Hepatocyte (in vitro differentiated cells): ENCODE data around the gene PAK2. TPM values are rescaled to one million over a fixed set of nuclear protein-coding genes. Genes with fewer than 3 reads are reported as not detected.

Experiments used
- DNase-seq: peaks from one replicate; pipeline ENCODE4 v3.0.0-alpha.2; 2016; ENCODE audit warnings: low spot score
- H2AFZ ChIP-seq: fragments of 200-600 bp; sonication (generic); 2 replicates; pipeline ENCODE4 v1.6.0; 2016; ENCODE audit warnings: antibody characterized with exemption, mild to moderate bottlenecking
- H3K27ac ChIP-seq: fragments of 200-600 bp; sonication (generic); 2 replicates; pipeline ENCODE4 v1.5.1; 2016; ENCODE audit warnings: mild to moderate bottlenecking
- H3K27me3 ChIP-seq: fragments of 200-600 bp; sonication (generic); 2 replicates; pipeline ENCODE4 v1.6.1; 2016
- H3K36me3 ChIP-seq: fragments of 200-600 bp; sonication (generic); replicated peaks from 2 replicates; pipeline ENCODE4 v1.5.1; 2016; ENCODE audit warnings: low read depth; ENCODE audit not compliant: insufficient read depth
- H3K4me1 ChIP-seq: fragments of 200-600 bp; sonication (generic); 2 replicates; pipeline ENCODE4 v1.5.1; 2016; ENCODE audit warnings: mild to moderate bottlenecking, moderate library complexity; ENCODE audit not compliant: insufficient read depth
- H3K4me2 ChIP-seq: fragments of 200-600 bp; sonication (generic); 2 replicates; pipeline ENCODE4 v1.6.0; 2016
- H3K4me3 ChIP-seq: fragments of 200-600 bp; sonication (generic); 2 replicates; pipeline ENCODE4 v1.5.1; 2016; ENCODE audit warnings: mild to moderate bottlenecking
- H3K79me2 ChIP-seq: fragments of 200-600 bp; sonication (generic); 2 replicates; pipeline ENCODE4 v1.6.0; 2017; ENCODE audit warnings: mild to moderate bottlenecking
- H3K9me2 ChIP-seq: fragments of 200-600 bp; sonication (generic); replicated peaks from 2 replicates; pipeline ENCODE4 v1.6.0; 2017; ENCODE audit warnings: mild to moderate bottlenecking; ENCODE audit not compliant: insufficient read depth
- H3K9me3 ChIP-seq: fragments of 200-600 bp; sonication (generic); 2 replicates; pipeline ENCODE4 v1.5.1; 2016; ENCODE audit warnings: low read depth, mild to moderate bottlenecking
- H4K20me1 ChIP-seq: fragments of 200-600 bp; sonication (generic); 2 replicates; pipeline ENCODE4 v1.6.0; 2016; ENCODE audit warnings: mild to moderate bottlenecking; ENCODE audit not compliant: insufficient read depth, poor library complexity, severe bottlenecking
- EZH2 ChIP-seq: fragments of 200-600 bp; sonication (generic); IDR thresholded peaks from 2 replicates; pipeline ENCODE4 v1.6.1; 2016; ENCODE audit warnings: antibody characterized with exemption, mild to moderate bottlenecking, borderline replicate concordance
- EZH2phosphoT487 ChIP-seq: fragments of 200-600 bp; sonication (generic); IDR thresholded peaks from one replicate; pipeline ENCODE4 v1.6.1; 2018; ENCODE audit warnings: antibody characterized with exemption, mild to moderate bottlenecking, low read depth, moderate library complexity; ENCODE audit not compliant: unreplicated experiment, severe bottlenecking
- WGBS: methylation state at CpG from one replicate; pipeline ENCODE4 v1.1.6; 2016; ENCODE audit warnings: low lambda C conversion rate; ENCODE audit errors: missing lambda C conversion rate; 5-methylcytosine and 5-hydroxymethylcytosine counted together
- polyA plus RNA-seq: library from polyadenylated mRNA; unstranded; fragments of >200 nt; fragmentation: Nextera tagmentation; extraction: Ambion mirVana; gene quantifications from 2 replicates; pipeline ENCODE4 v1.2.1, GENCODE V29; 2016
- total RNA-seq: library from RNA; depleted of rRNA; stranded (reverse); fragments of >200 nt; gene quantifications from 2 replicates; pipeline ENCODE4 v1.2.3, GENCODE V29; 2014
- TF ChIP-seq, protein P1 (sequence below): fragments of 200-600 bp; sonication (generic); IDR thresholded peaks from 2 replicates; pipeline ENCODE4 v1.5.1; 2016; ENCODE audit warnings: antibody characterized with exemption, mild to moderate bottlenecking; ENCODE audit not compliant: poor library complexity

The PAK2 gene
- total and polyA plus RNA-seq, 2 experiments from 2014 or later, result 26.5 to 50.9 TPM

DNA sequence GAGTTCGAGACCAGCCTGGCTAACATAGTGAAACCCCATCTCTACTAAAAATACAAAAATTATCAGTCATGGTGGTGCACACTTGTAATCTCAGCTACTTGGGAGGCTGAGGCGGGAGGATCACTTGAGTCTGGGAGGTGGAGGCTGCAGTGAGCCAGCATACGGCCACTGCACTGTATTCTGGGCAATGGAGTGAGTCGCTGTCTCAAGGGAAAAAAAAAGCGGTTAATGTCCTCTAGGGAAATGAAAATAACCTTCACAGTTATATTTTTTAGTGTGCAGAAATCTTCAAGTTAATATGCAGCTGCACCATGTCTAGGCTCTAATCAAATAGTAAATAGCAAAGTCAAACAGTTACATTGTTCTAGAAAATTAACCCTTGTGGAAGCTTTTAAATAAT is 42.4 kb upstream of the PAK2 start:
- H3K36me3 ChIP-seq, result no peaks in the 10 kb centered on the region
- no peak for DNase-seq
- H3K27me3 ChIP-seq, result no peaks in the 10 kb centered on the region
- H3K79me2 ChIP-seq, result no peaks in the 10 kb centered on the region
- no peak for TF ChIP-seq EZH2phosphoT487
- TF ChIP-seq, protein P1, sequence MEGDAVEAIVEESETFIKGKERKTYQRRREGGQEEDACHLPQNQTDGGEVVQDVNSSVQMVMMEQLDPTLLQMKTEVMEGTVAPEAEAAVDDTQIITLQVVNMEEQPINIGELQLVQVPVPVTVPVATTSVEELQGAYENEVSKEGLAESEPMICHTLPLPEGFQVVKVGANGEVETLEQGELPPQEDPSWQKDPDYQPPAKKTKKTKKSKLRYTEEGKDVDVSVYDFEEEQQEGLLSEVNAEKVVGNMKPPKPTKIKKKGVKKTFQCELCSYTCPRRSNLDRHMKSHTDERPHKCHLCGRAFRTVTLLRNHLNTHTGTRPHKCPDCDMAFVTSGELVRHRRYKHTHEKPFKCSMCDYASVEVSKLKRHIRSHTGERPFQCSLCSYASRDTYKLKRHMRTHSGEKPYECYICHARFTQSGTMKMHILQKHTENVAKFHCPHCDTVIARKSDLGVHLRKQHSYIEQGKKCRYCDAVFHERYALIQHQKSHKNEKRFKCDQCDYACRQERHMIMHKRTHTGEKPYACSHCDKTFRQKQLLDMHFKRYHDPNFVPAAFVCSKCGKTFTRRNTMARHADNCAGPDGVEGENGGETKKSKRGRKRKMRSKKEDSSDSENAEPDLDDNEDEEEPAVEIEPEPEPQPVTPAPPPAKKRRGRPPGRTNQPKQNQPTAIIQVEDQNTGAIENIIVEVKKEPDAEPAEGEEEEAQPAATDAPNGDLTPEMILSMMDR, result no peak
- no peak for TF ChIP-seq EZH2
- H2AFZ ChIP-seq, result no peak overlapping the region
- no peaks in the 10 kb centered on the region for H4K20me1 ChIP-seq
- no peak overlapping the region for H3K4me2 ChIP-seq
- H3K9me2 ChIP-seq, result no peaks in the 10 kb centered on the region
- H3K4me3 ChIP-seq, result no peak overlapping the region
- H3K4me1 ChIP-seq, result no peaks in the 10 kb centered on the region
- H3K9me3 ChIP-seq, result no peaks in the 10 kb centered on the region
- 87% methylated on average over 5 of the region's 5 CpGs for WGBS
- H3K27ac ChIP-seq, result no peak overlapping the region

DNA sequence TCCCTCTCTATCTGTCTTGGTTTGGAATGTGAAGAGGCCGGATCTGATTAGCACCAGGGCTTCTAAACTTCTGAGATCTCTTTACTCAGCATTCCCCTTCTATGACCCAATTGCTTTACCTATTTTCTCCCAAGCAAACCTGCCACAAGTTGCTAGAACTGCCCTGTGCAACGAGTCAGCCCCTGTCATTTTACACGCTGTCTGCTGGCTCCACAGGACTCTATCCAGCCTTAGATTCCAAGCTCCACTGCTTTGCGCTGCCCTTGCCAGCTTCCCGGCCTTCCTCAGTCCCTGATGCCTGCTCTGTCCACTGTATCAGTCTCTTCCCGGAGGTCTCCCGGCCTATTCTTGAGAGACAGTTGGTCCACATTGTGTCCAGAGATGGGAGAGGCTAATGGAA is 39.9 kb upstream of the PAK2 start:
- H3K4me3 ChIP-seq, result no peak overlapping the region
- TF ChIP-seq EZH2phosphoT487 (no peak), EZH2 (no peak)
- TF ChIP-seq, protein P1, result no peak
- no peak overlapping the region for H3K4me2 ChIP-seq
- no peaks in the 10 kb centered on the region for H4K20me1 ChIP-seq
- 80% methylated on average over 7 of the region's 7 CpGs for WGBS
- no peak for DNase-seq
- H3K9me3 ChIP-seq, result no peaks in the 10 kb centered on the region
- H3K79me2 ChIP-seq, result no peaks in the 10 kb centered on the region
- no peaks in the 10 kb centered on the region for H3K4me1 ChIP-seq
- no peaks in the 10 kb centered on the region for H3K9me2 ChIP-seq
- H3K27me3 ChIP-seq, result no peaks in the 10 kb centered on the region
- no peaks in the 10 kb centered on the region for H3K36me3 ChIP-seq
- H3K27ac ChIP-seq, result no peak overlapping the region
- no peak overlapping the region for H2AFZ ChIP-seq

DNA sequence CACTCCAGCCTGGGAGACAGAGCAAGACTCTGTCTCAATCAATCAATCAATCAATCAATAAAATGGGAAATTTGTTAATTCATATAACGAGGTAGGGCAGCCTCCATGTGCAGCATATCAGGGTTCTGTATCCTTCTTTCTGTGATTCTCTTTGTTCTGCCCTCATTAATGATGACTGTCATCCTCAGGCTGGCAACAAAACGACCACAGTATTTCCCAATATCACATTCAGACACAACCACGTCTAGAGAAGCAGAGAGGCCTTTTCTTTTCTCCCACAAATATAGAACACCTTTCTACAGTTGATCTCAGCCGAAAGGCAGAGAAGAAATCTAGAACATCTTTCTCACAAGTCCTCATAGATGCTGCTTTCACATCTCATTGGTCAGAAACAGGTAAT is 38.9 kb upstream of the PAK2 start:
- Histone ChIP-seq H3K4me3 (no peak overlapping the region), H3K27ac (no peak overlapping the region), H3K36me3 (no peaks in the 10 kb centered on the region), H3K27me3 (no peaks in the 10 kb centered on the region), H3K4me1 (no peaks in the 10 kb centered on the region), H3K9me3 (no peaks in the 10 kb centered on the region), H3K9me2 (no peaks in the 10 kb centered on the region), H3K4me2 (no peak overlapping the region), H2AFZ (no peak overlapping the region), H4K20me1 (no peaks in the 10 kb centered on the region), H3K79me2 (no peaks in the 10 kb centered on the region)
- WGBS, result 83% methylated on average over 4 of the region's 4 CpGs
- TF ChIP-seq, protein P1, result no peak
- no peak for TF ChIP-seq EZH2
- no peak for TF ChIP-seq EZH2phosphoT487
- no peak for DNase-seq

DNA sequence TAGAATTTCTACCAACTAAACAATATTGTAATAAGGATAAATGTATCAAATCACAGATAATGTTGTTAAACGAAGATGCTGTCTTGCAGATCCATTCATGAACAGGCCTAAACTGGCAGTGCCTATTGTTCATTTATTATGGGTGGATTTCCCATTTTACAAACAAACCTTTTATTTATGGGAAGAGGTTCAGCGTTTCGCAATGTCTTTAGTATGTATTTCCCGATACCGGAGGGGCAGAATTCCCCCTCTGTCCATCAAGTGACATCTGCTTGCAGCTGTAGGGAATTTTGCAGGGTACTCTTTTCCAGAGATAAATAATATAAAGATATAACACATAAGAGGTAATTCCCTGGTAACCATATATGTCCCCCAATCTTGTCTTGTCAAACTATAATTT is 33.3 kb upstream of the PAK2 start:
- Histone ChIP-seq H3K36me3 (no peaks in the 10 kb centered on the region), H3K4me2 (no peak overlapping the region), H3K9me3 (no peaks in the 10 kb centered on the region), H3K27me3 (no peaks in the 10 kb centered on the region), H3K27ac (no peak overlapping the region), H3K79me2 (peaks cover 5% of the 10 kb centered on the region), H3K9me2 (no peaks in the 10 kb centered on the region), H3K4me3 (no peak overlapping the region), H3K4me1 (peaks cover 5% of the 10 kb centered on the region), H2AFZ (no peak overlapping the region), H4K20me1 (no peaks in the 10 kb centered on the region)
- 82% methylated on average over 5 of the region's 5 CpGs for WGBS
- no peak for DNase-seq
- TF ChIP-seq, protein P1, result no peak
- TF ChIP-seq EZH2 (no peak), EZH2phosphoT487 (no peak)
